GM18507 (cell line): Measurements from ENCODE around the gene UBE2D2.

ENCODE experiments used
- DNase-seq: peaks from one replicate; pipeline ENCODE4 v3.0.0; 2011; ENCODE audit warnings: low read depth; ENCODE audit not compliant: insufficient read length; ENCODE audit errors: extremely low spot score
- FAIRE-seq: peaks from 2 replicates; lab custom pipeline; 2011; peaks lifted over from hg19 to GRCh38; lab: Jason Lieb, UNC

The UBE2D2 gene

DNA sequence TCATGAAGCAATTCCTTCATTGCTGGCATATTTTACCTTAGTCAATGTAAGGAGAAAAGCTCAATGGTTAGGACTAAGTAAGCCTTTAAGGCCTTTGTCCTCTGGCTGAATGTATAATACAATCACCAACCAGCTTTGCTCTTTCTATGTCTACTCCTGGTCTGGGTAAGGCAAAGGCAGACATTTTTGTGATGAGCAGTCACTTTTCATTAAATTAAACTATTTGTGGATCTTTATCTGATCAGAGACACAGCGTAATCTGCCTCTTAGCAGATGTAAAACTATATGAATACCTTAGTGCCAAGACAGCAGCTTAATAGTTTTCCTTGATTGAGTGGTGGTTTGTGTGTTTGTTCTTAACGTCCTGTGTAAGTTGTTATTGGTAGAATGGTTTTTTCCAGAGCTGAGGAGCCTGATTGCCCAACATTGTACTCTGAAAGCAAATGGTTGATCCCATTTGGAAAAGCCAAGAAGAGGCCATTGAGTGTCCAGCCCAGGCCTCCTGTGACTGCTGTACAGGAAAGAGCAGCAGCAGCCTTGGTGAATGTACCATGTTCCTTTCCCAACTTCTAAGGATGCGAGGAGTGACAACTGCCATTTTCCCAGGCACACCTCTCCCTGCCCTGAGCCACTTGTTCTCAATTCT, 70.5 kb downstream of the UBE2D2 start:
- FAIRE-seq (no peak), DNase-seq (no peak)

DNA sequence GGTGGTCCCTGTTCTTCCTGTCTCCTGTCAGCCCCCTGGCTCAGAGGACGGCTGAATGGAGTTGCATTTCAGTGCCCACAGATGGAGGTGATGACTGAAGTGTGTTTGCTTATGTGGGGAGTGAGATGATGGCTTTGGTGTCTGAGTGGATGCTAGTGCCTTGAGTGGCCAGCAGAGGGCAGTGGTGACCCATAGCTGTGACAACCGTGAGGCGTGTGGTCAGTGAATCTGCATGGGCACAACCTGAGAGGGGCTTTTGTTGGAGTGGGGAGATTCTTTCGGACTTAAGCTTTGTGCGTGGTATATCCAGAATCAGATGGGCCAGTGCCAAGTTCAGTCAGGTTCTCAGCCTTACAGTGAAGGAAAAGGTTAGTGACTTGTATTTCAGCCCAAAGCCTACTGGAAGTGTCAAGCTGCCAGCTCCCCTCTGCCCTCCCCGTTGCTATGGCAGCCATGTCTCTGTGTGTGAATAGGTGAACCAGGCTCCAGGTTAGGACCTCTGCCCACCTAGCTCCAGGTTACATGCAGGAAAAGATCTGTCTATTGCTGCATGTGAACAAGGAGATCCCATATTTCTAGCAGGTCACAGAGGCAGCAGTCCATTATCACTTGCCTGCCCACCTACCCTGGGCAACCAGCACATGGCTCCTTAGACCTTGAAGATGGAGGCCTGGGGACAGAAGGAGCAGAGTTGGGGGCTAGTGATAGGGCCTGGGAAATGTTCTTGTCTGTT, 72.3 kb downstream of the UBE2D2 start:
- peak; percentile 91 for FAIRE-seq
- DNase-seq = peak; percentile 48

DNA sequence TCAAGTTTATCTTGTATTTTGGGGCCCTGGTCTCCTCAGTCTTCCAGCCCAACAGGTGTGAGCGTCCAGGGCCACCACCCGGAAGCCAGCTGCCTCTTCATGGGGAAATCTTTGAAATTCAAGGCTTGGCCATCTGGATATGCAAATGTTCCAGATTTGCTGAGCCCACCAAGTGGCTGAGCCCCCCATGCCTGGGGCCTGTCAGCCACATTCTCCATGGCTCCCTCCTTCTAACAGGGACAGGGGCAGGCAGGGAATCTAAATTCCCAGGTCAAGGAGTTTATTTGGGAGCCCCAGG, 72.8 kb downstream of the UBE2D2 start:
- FAIRE-seq = no peak
- DNase-seq = no peak

DNA sequence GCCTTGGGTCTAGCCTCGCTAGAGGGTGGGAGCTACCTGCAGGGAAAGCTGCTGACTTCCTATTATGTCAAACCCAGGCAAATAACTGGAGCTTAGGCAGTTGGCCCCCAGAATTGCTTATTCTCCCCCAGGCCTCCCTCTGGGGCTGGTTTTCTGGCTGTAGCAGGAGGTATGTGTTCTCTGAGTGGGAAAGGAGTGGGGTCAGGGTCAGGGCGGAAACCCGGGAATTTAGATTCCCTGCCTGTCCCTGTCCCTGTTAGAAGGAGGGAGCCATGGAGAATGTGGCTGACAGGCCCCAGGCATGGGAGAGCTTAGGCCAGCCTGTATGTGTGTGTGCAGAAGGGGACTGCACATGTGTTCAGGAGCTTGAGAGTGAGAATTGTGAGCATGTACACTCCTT, 73.4 kb downstream of the UBE2D2 start:
- DNase-seq = no peak
- FAIRE-seq = no peak

DNA sequence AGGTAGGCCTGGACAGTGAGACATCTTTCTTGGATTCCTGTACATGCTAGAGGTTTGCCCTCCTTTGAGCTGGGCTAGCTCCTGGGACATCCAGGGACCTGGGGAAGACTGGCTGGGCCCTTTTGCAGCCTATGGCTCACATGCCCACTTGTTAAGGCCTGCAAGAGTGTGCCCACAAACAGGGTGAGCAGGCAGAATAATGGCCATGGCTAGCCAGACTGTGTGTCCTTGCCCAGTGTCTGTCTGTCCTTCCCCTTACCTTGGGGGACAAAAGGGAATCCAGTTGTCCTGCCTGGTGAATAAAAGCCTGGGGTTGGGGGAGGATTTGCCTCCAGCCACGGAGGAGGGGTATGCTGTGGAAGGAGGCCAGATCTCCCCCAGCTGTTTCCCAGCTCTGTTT, 74.1 kb downstream of the UBE2D2 start:
- DNase-seq (no peak), FAIRE-seq (no peak)

DNA sequence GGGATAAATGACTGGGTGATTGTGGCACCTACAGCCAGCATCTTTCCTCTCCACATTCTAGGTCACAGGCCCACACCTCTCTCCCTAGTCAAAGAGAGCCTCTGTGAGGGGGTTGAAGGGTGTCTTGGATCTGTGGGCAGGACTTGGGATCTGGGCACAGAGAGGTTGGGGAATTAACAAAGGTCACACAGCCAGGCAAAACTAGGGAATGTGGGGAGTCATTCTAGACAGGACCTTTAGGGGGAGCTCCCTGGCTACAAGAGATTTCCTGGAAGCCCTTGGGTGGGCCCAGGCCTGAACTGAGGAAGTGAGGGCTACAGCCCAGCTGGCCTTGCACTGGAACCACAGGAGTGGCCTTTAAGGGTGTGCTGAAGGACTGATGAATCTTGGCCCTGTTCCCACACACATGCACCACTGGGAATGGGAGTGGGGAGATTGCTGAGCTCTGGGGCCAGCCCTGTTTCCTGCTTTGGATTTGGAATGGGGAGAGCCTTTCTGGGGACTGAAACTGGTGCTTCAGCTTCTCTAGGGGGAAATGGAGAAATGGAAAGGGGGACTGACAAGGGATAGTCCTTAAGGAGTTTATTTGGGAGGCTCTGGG, 74.6 kb downstream of the UBE2D2 start:
- DNase-seq (no peak), FAIRE-seq (peak; percentile 47)

DNA sequence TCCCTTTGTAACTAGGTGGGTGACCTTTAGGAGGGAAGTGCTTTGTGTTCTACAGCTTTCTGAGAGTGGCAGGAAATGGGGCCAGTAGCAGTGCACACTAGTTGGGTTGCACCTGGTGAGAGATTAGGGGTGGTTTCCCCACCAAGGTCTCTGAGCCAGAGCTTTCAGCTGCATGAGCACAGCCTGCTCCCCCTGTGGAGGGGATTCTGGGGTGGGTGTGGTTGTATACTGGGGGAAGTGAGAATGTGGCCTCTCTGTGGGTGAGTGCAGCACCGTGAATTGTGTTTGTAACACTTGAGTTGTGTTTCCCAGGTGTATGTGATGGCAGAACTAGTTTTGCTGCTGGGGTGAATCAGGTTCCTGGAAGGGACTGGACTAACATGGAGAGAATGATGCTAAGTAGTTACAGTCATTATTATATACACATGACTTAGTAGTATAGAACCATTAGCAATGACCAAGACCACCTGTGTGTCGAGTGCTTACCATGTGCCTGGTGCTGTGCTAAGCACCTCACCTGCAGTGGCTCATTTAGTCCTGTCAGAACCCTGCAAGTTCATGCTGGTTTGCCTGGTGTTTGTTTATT, 75.2 kb downstream of the UBE2D2 start:
- FAIRE-seq = peak; percentile 95

DNA sequence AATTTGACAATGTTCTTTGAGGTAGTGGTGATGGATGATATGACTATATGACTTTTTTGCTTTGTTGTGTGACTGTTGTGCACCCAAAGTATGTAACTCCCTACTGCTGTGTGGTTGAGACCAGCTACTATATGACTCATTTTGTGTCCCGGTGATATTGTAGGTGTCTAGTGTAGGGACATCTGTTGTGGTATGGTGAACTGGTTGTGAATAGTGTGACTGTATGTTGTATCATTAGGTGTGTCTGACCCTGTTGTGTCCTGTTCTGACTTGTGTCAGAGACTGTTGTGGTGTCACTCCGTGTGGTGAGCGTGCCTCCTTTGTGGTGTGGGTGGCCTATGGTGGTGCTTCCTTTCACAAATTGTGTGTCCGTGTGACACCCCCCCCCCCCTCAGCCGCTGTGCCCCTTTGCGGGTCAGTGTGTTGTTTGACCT, 75.9 kb downstream of the UBE2D2 start:
- DNase-seq = peak; percentile 35
- peak; percentile 66 for FAIRE-seq

More for the DNA sequence above, 75.2 kb downstream of the UBE2D2 start:
- peak; percentile 79 for DNase-seq

DNA sequence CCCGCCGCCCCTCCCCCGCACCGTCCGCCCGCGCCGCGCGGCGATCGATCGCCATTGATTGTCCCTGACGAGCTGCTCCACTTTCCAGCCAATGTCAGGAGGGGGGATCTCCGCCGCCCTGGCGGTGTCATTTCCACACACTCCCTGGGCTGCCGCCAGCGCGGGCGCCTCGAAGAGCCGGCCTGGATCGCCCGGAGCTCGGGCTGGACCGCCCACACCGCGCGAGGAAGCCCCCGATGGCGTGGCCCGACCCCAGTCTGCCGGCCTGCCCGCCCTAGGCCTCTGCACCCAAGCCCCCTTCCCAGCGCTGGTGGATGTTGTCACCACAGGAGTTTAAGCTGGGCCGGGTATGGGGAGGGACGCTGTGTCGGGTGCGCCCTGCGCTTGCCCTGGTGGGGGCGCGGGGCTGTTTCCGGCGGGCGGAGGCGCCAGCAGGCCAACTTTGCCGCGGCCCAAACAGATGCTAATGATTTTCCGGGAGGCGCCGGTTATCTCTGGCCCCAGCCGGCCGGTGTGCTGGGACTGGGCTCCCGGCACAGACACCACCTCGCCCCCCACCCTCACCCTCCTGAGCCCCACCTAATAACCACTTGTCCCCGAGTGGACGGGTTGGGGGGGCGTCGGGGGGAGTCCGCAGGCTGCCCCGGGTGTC, 76.4 kb downstream of the UBE2D2 start:
- no peak for FAIRE-seq
- peak; percentile 60 for DNase-seq

DNA sequence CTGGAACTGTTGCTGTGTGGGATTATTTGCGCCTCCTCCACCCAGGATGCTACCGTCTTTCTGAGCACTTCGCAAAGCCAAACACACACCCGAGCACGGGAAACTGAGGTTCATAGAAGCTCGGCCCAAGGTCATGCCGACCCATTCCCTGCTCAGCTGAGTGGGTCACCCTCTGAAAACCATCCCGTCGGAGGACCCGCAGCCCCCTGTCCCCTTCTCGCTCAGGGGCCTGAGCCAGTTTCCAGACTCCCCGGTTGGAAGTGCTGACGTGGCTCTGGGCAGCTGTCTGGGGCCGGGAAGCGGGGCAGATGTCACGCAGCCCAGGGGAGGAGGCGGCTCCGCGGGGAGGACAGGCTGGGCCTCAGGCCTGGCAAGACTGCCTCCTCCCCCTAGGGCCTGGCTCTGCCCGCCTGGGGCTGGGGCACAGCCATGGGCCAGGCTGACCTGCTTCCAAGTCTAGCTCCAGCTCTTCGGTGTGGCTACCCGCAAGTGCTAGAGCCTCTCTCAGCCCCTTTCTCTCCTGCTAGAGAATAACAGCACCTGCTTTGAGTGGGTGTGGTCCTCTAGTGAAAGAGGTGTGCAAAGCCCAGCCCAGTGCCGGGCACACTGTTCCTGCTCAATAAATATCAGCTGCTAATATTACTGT, 77.1 kb downstream of the UBE2D2 start:
- DNase-seq = no peak
- FAIRE-seq = peak; percentile 36

DNA sequence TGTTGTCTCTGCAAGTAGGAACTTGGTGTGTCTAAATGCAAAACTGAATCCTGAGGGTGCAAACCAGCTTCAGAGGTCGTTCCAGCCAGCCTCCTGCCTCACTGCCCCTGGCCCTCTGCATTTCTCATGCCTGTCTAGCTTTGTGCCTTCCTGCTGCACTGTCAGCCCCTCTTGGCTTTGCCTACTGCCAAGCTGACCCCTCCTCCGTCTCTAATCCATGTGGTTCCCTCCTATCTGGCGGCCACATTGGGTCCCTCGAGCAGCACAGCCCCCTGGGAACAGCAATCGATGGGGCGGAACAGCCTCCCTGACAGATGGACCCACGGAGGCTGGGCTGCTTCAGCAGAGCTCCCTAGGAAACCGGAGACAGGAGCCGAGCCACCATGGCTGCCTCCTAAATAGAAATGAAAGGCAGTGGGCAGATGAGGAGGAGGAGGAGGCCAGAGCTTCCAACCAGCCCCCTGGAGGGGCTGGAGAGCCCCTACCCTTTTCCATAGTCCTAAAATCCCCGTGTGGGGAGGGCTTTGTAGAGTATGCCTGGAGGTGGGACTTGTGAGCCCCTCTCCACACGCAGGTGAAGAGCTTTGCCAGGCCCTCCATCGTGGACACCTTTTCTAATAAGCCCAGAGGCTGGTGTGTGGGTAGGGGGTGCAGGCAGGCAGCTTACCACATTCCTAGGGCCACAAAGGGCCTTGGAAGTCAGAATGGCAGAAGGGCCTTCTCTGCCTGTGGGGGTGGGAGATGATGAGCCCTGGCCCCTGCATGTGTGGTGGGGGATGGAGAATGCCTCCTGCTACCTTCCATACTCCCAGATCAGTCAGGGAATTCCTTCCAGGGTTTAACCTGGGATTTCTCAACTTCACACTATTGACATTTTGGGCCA, 77.8 kb downstream of the UBE2D2 start:
- DNase-seq (no peak), FAIRE-seq (no peak)

DNA sequence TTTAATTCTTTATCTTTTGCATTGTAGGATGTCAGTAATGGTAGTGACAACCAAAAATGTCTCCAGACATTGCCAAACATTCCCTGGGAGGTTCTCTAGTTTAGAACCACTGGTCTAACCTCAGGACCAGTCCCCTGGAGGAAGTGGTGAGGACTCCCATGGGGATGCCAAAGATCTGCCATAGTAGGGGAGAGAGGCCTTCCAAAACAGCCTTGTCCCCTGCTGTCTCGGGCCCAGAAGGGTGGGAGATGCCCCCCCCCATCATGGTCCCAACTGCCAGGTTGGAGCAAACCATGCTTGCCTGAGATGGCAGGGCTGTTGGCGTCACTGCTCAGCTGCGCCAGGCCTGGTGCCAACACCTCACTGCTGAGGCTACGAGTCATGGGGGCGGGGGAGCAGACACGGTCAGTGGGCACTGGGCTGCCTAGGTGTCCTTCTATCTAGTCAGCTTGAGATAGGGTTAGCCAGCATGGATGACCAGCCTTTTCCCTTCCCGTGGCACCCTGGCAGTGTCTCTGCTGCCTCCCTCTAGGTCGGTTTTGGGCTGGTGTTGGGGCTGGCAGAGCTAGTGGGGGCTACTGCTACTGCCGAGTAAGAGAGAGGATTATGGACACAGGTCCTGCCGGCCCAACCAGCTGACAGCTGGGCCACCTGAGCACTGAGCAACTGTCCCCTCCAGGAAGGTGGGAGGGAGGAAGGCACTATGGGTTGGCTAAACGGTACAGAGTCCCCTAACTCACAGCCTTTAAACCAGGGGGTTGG, 78.7 kb downstream of the UBE2D2 start:
- FAIRE-seq (no peak), DNase-seq (no peak)

DNA sequence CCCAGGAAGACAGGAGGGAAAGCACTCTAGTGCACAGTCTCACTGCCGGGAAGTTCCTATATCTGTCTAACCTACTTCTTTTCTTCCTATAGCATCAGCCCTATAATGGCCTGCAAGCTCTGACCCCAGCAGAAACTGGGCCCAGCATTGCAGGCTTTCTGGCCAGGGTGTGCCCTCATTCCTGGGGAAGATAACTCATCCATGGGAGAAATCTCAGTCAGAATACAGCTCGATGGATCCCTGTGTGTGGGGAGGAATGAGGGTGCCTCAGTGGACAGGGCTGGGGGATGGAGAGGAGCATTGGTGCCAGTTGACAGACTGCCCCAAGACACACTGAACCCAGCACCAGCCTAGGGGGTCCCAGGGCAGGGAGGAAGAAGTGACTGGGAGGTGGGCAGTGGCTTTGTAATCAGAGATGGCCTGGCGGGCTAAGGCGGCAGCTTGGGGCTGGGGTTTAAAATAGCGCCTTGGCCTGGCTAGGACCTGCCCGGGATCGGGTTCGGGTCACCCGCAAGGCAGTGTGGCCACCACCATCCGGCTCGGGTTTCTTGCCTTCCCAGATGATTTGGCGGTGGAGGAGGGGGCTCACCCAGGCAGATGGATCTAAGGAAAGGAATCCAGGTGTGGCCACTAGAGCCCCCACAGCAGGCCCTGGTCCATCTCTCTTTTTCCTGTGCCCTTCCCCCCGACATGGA, 79.4 kb downstream of the UBE2D2 start:
- DNase-seq (no peak), FAIRE-seq (no peak)

DNA sequence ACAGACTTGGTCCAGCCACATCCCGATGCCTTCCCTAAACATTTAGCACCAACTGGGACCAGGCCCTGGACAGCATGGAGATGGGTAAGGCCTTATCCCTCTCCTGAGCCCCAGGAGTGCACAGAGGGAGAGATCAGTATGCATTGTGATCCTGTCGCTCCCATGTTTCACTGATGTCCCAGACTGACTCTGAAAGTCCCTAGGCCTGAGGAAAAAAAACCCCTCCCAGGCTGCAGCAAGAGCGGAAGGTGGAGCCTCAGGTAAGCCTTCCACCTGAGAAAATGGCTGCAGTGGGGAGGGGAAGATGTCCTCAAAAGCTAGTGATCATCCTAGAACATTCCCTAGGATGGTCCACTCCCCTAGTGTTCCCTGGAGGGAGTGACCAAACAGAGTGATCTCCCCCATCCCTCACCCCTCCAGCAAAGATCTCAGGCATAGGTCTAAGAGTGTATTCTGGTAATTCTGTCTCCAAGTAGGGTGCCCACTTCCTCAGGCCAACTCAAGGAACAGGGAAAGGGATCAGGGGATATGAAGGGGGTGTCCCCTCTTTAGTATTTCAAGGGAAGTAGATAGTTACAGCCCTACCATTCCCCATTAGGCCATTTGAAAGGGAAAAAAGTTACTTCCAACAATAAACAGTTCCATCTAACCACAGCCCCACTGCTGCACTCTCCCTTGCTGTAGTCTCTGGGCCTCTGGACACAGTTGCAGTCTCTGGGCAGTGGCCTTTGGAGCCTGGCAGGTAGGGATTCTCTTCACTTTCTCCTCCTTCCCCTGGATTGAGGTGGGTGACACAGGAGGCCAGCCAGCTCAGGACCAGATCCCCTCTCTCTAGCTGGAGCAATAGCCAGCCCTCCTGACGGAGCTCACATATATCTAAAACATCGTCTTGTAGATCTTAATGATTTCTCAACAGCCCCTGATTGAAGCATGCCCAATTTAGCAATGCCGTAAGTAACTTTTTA, 80.3 kb downstream of the UBE2D2 start:
- FAIRE-seq (no peak), DNase-seq (no peak)

DNA sequence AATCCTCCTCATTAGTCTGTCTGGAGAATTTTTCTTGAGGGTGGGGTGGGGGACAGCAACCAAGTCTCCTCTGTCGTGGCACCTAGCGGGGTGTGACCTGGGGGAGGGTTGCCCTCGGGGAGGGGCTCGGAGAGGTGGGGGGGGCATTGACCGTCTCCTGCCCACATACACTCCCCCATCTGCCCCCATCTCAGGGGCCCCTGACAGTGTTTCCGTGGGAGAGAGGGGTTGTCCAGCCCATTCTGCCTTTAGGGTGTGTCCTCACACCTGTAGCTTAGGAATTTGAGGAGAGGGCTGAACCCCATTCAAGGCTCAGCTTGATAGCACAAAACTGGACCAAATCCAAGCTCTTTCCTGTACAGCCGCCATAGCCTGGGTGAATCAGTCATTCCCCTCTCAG, 81.1 kb downstream of the UBE2D2 start:
- FAIRE-seq = no peak
- no peak for DNase-seq
